GM21786 (cell line): ENCODE data around the gene MTM1.

ENCODE experiments used
- ATAC-seq: cut with Tn5 transposase; IDR thresholded peaks from one replicate; pipeline ENCODE4 v1.9.1; 2021; ENCODE audit not compliant: unreplicated experiment

Gene MTM1

DNA sequence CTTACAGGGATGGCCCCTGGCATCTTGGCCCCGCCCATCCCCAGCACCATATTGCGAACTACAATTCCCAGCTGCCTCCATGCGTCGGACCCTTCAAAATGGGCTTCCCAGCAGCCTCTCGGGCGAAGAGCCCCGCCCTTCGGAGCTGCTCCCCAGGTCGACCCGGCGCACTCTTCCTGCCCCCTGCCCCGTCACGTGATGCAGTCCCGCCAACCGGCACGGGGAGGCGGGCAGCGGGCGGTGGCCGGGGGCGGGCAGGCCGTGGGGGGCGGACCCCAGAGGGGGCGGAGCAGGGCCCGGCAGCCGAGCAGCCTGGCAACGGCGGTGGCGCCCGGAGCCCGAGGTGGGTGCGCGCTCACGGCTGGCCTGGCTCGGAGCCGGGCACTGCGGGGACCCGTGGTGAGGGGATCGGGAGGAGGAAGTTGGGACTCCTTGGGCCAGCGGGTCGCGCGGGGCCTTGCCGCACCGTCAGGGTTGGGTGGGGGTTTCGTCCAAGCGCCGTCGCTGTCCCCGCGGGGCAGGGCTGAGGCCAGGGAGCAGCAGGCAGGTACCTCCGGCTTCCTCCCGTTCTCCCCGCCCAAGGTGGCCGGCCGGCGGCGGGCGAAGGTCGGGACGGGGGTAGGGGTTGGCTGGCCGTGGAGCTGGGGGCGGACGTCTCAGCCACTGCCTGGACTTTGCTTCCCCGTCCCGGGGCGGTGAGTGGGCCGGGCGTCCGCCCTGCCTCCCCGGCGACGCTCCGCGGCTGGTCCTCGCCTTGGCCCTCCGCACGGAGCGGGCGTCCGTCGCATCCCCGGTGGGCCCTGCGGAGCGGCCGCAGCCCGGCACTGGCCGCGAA lies at the start of gene MTM1:
TSS of gene MTM1 (plus strand) at position 302 of the 835 bp plus-strand sequence. CDS start 23,994 bp downstream, outside the sequence.
- peak; percentile 91 for ATAC-seq

DNA sequence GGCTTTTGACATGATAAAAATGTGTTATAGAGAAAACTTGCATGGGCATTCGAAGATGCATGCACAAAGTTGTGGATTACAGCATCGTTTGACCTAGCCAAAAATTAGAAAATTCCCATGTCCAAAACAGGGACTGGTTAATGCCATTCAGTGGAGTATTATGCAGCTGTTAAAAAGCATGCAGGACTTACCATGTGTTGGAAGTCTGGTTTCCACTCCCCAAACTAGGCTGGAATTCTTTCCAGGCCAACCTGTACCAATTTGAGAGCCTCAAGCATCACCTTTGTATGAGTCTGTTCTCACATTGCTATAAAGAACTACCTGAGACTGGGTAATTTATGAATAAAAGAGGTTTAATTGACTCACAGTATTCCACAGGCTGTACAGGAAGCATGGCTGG lies 45.9 kb upstream of the MTM1 start:
- ATAC-seq, result no peak

DNA sequence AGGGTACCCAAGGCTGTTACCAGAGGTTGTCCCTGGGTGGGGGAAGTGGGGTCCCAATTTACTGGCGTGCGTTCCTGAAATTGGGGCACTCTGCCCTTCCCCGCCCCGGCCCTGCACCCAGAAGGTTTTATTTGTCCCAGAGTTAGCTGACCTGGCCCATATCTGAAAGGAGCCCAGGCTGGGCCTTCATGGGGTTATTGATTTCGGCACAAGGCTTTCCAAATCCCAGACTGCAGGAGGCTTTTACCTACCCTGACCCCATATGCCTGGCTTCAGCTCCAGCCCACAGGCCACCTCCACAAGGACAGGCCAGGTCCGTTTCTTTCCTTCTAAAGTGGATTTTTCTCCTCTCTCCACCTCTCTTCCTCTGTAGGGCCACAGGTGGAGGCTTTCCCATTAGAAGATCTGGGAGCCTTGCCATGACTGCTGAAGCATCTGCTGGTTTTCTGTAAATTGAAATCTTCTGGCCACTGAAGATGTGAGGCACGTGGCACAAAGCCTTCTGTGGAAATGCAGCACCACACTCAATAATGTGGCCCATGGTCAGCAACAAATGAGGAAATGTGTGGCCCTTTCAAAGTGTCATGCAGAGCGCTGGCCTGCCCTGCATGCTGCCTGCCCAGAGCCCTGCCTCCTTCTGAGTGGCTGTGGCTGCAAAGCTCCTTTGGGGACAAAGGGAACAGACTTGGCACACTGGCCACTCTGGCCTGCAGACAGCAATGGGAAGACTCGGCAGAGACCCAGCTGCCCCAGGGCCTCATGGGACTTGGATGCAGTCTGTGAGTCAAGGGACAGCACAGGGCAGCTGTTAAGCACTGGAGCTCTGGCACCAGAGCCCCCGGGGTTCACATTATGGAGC lies 43.1 kb upstream of the MTM1 start:
- no peak for ATAC-seq

DNA sequence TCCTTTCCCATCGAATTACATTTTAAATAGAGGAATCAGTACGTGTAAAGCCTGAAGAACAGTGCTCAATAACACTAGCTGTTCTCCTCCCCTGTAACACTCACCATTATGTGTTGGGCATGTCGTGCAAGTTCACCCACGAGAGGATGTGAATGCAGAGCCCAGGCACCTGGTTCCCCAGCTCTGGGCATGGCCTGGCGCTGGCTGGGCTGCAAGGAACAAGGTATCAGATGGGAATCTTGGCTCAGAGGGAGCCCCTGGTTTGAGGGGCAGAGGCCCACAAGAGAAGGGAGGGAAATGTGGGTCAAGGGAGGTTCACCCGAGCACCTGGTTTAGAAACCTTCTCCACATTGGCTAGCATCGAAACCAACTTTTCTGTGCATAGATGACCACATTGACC lies 41.7 kb upstream of the MTM1 start:
- ATAC-seq, result no peak

DNA sequence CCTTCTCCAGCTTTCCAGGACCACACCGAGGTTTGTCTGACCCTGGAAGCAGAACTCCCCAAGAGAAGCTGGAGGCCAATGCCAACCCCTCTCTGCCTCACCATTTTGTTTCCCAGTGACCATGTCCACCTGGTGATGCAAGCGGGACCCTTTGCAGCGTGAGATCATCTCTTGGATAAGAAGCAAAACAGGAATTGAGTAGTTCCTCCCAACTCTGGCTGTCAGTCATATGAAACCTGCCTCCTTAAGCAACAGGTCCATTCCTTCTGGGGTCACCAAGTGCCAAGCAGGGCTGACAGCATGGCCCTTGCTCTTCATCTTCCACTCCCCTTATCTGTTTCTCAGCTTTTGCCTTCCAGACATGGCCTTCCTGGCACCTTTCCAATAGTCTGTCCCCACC lies 41.3 kb upstream of the MTM1 start:
- ATAC-seq, result no peak

DNA sequence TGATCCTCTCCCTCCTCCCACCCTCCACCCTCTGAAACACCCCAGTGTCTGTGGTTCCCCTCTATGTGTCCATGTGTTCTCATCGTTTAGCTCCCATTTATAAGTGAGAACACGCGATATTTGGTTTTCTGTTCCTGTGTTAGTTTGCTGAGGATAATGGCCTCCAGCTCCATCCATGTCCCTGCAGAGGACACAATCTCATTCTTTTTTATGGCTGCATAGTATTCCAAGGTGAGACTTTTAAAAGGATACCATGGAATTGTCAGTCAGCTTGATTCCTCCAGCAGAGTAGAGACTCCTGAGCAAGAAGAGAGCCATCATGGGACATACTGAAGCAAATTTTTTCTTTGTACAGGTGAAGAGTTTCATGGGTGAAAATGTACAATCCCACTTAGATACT lies 38.8 kb upstream of the MTM1 start:
- ATAC-seq, result no peak

DNA sequence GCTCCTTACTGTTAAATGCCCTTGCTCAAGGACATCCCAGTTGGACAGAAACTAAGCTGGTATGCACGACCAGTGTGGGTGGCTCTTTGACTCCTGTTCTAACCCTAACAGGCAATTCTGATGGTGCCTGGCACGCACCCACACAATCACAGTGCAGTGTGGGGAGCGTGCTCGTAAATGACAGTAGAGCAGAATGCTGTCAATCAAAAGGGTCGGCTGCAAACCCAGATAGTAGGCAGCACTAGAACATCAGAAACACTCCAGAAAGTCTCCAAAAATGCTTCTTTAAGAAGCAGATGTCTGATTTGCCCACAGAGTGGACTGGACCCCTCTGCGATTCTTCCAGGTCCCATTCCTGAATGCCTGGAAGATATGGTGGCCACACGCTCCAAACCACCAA lies 37.6 kb upstream of the MTM1 start:
- no peak for ATAC-seq

DNA sequence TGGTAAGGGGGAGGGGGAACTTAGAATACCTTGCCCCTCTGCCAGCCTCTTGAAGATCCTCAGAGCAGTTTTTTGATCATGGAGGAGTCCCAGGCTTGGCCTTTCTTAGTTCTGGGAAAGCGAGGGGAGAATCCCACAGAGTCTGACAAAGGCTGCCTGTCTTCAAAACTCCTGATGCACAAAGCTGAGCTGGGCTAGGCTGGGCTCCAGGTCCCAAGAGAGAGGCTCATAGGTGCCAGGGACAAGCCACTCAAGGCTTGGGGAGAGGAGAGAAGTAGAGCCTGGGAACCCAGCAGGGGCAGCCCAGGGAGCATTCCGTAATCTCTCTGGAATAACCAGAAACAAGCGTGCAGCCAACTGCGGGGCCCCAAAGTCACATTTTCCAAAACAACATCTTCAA lies 37.0 kb upstream of the MTM1 start:
- ATAC-seq, result no peak

DNA sequence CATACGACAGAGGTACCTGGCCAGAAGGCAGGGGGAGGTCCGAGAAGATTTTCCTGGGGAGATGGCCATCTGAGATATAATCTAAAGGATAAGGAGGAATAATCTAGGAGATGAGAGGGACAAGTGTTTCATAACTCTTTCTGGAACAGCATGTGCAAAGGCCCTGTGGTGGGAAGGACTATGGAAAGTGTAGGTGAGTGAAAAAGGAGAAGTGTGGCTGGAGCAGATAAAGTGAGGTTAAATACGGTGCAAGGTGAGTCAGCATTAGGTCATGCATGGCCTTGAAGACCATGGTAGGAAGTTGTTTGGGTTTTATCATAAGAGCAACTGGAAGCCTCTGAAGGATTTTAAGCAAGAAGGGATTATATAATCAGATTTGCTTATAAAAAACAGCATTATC lies 34.6 kb upstream of the MTM1 start:
- no peak for ATAC-seq

DNA sequence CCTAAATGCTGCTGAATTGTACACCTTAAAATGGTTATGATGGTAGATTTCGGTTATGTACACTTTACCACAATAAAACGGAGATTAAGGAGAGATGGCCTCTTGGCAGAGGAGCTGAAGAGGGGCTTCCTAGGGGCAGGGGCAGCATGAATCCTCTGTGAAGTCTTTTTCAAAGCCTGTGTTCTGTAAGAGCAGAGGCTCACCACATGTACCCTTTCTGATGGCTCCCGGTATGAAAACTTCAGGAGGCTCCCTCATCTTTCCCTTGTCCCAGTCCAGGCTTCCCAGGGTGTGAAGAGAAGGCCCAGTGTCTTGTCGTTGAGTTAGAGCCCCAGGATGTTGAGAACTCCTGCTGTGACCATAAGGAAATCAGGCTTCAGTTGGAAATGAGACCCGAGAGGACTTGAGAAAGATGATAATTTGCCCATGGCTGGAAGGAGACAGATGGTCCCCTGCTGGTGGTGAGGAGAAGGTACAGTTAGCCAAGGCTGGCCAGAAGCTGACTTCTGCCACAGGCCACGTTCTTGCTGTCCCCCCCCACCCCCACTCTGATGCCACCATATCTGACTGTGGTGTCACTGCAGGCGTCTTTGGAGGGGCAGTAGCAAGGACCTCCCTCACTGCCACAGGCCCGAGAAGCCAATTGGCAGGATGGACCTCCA lies 31.8 kb upstream of the MTM1 start:
- no peak for ATAC-seq

DNA sequence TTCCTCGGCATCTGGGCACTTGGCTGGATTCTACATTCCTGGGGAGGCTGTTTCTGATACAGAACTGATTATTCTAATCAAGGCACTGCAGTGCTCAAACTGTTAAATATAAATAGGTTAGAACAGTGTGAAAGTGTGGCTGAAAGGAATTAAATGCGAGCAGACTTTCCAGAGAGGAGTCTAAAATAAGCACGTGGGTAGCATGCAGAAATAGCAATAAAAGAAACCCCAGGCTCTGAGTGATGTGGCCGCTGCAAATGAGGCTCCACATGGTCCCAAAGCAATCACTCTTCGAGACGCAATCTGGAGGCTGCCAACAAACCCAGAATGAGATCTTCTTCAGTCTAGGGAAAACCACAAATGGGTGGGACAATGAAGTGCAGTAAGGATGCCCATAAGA lies 30.6 kb upstream of the MTM1 start:
- ATAC-seq, result no peak

DNA sequence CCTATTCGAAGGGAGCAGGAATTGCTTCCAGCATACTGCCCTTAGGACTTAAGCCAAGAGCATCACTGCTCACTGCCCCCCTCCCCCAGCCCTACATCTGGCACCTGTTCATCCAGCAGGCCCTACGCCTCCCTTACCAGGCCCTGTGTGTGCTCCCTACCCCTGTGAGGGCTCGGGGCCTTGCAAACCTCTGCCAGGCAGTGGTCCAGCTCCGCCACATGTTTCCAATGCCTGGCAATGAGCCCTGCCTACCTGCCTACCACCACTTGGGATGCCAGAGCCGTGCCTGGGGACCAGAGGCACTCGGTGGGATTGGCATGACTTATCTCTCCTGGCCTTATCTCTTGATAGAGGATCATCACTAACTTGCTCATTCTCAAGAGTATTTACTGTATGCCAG lies 27.5 kb upstream of the MTM1 start:
- ATAC-seq, result no peak

DNA sequence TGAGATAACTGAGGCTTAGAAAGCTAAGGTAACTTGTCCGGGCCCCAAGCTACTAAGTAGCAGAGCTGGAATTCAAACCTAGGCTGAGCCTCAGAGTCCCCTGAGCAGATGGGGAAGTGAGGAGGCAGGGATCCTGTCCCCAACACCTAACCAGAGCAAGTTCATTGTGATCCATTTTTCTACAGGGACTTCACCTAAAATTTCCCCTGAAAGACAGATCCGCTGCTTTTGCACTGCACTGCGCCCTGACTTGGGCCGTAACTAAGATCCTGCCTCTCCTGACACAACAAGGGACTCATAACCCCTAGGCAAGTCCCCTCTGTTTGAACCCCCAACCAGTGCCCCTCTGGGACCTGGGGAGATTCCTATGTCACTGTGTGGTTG lies 25.6 kb upstream of the MTM1 start:
- peak; percentile 16 for ATAC-seq

DNA sequence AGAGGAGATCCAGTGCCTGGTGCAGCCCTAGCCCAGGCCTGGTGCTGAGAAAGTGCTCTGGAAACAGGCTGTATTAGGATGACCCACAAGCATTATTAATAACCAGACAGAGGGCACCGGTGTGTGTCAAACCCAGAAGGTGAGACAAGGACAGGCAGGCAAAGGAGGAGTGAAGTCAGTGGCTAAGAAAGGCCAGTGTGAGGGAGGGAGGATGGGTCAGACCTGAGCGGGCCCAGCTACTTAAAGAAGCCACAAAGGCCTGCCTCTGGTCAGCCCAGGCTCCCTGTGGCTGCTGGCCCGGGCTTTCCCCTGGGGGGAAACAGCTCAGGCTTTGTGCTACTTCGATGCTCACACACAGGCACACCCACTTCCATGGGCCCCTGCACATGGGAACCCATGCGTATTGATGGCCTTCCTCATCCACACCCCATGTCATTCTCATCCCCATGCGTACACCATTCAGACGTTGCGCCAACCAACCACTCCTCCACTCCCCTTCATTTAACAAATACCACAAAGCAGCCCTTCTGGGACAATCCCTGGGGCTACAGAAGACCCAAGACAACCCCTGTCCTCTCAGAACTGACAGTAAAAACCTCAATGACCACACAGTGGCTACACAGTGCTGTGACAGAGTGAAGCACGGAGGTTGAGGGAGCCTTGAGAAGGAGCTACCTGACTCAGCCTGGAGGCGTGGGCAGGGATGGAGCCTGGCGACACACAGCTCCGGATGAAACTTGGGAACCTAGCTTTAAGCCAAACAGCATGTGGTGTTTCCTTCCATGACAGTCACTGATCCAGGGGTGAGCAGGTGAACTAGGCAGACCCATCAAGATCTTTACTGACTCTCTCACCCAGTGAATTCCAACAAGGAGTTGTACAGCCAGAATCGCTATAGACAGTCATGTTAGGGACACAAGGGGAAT lies 24.9 kb upstream of the MTM1 start:
- peak; percentile 45 for ATAC-seq

DNA sequence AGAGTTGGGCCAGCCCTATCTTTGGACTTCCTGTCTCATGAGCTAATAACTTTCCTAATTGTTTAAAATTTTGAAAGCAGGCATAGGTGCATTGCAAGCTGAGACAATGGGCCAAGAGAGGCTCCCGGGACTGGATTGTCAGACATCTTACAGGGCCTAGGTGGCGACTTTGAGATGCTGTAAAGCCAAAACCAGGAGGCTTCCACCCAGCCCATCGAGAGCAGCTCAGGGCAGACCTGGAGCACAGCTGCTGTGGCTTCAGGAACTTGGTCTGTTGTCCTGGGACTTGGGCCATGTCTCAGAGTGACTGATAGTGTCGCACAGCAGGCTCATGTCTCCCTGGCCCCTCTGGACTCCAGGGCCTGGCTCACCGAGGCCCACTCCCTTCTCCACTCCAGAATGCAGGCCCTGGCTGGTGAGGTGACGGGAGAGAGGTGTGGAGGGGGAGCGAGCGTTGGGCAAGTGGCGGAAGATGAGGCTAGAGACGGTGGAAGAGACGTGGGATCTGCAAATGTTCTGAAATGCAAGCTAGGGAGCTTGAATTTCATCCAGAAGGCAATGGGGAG lies 24.1 kb upstream of the MTM1 start:
- ATAC-seq, result no peak

DNA sequence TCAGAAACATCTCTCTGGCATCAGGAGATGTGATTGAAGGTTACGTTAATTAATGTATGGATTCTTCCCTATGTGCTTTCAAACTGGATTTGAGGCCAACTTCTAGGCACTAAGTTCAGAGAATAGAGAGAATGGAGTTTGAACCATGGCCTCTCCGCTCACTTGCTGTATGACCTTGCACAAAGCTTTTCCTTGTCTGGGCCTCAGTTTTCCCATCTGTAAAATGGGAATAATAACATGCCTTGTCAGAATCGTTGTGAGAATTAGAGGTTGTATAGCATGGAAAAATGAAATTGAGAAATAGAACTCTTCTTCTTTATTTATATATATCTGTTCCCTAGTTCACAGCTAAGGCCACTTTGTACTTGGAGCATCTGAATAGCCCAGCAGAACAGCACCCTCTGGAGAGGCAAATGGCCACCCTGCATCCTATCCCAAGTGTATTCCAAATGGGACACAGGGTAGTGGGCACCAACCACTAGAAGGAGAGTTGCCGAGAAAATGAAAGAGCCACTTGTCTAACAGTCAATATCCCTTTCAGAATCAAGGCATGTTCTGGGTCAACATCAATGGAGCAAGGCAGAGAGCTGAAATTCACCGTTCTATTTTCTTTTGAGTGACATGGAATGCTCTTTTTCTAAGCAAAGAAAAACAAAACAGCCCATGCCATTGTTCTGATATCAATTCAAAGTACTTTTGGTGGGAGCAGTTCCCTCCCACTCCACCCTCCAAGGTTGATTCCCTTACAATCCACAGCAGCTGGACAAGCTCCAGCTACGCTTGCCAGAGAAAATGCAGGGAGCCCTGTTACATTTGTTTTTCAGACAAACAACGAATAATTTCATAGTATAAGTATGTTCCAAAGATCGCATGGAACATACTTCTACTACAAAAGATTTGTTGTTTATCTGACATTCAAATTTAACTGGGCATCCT lies 23.3 kb upstream of the MTM1 start:
- no peak for ATAC-seq

DNA sequence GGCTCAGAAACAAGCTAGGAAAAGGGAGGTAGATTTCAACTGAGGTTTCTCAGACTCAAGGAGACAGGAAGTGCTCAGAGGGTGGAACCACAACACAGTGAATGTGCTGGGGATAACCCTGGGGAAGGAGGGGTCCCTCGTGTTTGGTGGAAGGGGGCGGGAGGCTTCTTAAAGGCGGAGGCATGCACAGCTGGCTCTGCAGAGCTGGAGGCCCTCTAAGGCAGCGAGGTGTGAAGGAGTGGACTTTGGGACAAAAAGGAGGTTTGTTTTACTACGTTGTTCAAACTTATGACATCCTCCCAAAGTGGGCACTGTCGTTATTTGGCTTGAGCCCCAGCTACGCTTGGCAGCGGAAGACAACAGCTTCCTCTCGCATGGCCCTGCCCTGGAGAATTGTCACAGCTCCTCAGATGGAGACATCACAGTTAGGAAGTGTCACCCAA lies 21.7 kb upstream of the MTM1 start:
- ATAC-seq, result no peak

DNA sequence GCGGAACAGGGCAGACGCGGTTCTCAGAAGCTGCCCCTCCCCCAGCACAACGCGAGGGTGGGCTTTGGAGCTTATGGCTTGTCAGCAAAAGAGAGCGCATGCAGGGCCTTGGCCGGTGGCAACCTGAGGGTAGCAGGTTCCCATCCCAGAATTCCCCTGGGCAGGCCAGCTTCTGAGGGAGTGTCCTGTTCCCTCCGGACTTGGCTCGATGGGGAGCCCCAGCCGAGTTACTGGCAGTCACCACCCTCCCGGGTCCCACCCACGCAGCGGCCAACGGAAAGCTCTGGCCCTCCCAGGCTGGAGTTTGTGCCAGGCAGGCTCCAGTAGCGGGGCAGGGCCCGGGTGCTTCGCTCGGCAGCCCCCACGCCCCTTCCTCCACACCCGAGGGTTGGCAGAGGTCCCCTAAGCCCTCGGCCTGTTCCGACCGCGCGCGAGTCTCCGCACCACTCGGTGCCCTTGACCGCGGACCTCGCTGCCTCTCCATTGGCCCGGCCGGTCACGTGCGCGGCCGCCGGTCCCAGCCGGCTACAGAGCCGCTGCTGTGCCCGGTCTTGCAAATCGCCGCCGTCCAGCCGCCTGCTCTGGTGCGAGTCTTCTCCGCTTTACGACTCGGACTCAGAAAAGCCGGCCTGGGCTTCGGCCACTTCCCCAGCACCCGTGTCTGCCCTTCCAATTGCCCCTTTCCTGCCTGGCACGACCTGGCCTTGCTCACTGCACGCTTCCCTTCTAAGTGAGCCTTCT lies 20.9 kb upstream of the MTM1 start:
- ATAC-seq, result peak; percentile 41
